Activated CD8-positive, alpha-beta memory T cell treated with anti-CD3 and anti-CD28 coated beads, Interleukin-2, amount 10 ng/mL, durations not matched to agents 7 days and 5 days (primary cell): ENCODE data around the gene ITGAX. TPM values are rescaled to one million over a fixed set of nuclear protein-coding genes. Genes with fewer than 3 reads are reported as not detected.
"Not testable (repeated sequence)": the region's sequence is repeated elsewhere in the genome, so short reads cannot be mapped to it uniquely, and the experiment has no call there.

Source experiments
- ATAC-seq: fragments of 150-1000 bp; cut with Tn5 transposase; one replicate; pipeline ENCODE4 v1.10.0; 2021; ENCODE audit warnings: moderate library complexity
- CTCF ChIA-PET: fragments of 350-600 bp; sonication (Branson Sonifier 250); formaldehyde crosslinking; loops from one replicate; lab custom pipeline; 2021; ENCODE audit warnings: antibody characterized with exemption; lab: Charles Lee
- DNase-seq: peaks from one replicate; pipeline ENCODE4 v3.0.0-alpha.2; 2020
- H3K27ac Mint-ChIP-seq: one replicate; pipeline ENCODE4 v1.8.0; 2021; ENCODE audit warnings: mild to moderate bottlenecking, mixed read lengths
- H3K27me3 Mint-ChIP-seq: one replicate; pipeline ENCODE4 v1.8.0; 2021; ENCODE audit warnings: mixed read lengths
- H3K36me3 Mint-ChIP-seq: one replicate; pipeline ENCODE4 v1.8.0; 2021; ENCODE audit warnings: mild to moderate bottlenecking, mixed read lengths
- H3K4me1 Mint-ChIP-seq: one replicate; pipeline ENCODE4 v1.8.0; 2021; ENCODE audit warnings: mixed read lengths
- H3K4me3 Mint-ChIP-seq: one replicate; pipeline ENCODE4 v1.8.0; 2021; ENCODE audit warnings: mild to moderate bottlenecking, moderate library complexity, mixed read lengths
- H3K9me3 Mint-ChIP-seq: one replicate; pipeline ENCODE4 v1.8.0; 2022; ENCODE audit warnings: low read depth, mixed read lengths
- total RNA-seq, 2 experiments: library from RNA; stranded (reverse); gene quantifications; one replicate each; pipeline ENCODE4 v1.2.3, GENCODE V29; 2021

The ITGAX gene
- total RNA-seq: 10 to 100 TPM; 56.8 to 62.0 TPM

DNA sequence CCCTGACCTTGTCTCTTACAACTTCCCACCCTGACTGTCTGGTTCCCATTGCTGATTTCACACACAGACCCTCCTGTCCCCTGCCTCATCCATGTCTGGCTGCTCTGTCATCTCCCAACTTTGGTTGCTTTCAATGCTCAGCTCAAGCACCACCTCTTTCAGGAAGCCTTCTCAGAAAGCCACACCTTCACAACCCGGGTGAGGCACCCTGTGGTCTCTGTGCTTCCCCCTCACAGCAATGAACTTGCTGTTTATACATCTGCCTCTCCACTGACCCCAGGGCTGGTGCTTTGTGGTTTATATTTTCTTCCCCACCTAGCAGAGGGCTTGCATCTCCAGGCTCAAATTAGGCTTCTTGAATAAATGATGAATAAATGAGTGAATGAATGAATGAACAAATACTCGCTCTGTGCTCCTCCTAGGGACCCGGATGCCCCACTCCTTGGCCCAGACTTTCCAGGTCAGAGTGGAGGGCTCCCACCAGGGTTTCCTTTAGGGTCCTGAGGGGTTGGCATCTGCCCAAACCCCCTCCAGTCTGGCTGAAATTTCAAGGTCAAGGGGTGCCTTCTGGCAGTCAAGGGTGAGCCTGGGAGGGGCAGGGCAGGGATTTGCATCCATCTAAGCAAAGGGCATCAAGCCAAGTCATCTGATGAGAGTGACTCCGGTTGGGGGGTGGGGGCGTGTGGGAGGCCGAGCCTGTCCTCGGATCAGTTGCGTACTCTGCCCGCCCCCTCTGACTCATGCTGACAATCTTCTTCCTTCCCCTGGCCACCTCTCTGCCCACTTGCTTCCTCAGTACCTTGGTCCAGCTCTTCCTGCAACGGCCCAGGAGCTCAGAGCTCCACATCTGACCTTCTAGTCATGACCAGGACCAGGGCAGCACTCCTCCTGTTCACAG, at the start of gene ITGAX:
Gene ITGAX (plus strand): TSS at position 783 of the 898 bp plus-strand sequence. CDS start 79 bp downstream, at position 862.
- H3K4me3 Mint-ChIP-seq: peak within 1 kb of the TSS; percentile 45
- DNase-seq: peak; percentile 94
- no peaks in the 10 kb centered on the region for H3K27me3 Mint-ChIP-seq
- H3K27ac Mint-ChIP-seq: peak within 1 kb of the TSS; percentile 93
- peak; percentile 83 for ATAC-seq
- peaks cover 73% of the 10 kb centered on the region for H3K4me1 Mint-ChIP-seq
- H3K36me3 Mint-ChIP-seq: peaks cover 9% of the 10 kb centered on the region
- CTCF ChIA-PET: interaction anchor here (0.6 to 1.7 kb wide), 5 partner anchors 9 to 153 kb away, joined by 3 read pairs; no protein-coding TSS in a partner anchor
- no peaks in the 10 kb centered on the region for H3K9me3 Mint-ChIP-seq

DNA sequence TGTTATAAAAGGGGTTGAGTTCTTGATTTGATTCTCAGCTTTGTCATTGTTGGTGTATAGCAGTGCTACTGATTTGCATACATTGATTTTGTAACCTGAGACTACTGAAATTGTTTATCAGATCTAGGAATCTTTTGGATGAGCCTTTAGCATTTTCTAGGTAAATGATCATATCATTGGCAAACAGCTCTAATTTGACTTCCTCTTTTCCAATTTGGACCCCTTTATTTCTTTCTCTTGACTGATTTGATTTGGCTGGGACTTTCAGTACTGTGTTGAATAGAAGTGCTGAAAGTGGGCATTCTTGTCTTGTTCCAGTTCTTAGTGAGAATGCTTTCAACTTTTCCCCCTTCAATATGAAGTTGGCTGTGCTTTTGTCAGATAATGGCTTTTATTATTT, 49.8 kb upstream of the ITGAX start:
- CTCF ChIA-PET: interaction anchor here (1.4 to 1.6 kb wide), 2 partner anchors 46 to 89 kb away, joined by 3 read pairs; no protein-coding TSS in a partner anchor
- DNase-seq (no peak), ATAC-seq (no peak)
- no peaks in the 10 kb centered on the region for H3K9me3 Mint-ChIP-seq
- peaks cover 37% of the 10 kb centered on the region for H3K27me3 Mint-ChIP-seq
- H3K4me1 Mint-ChIP-seq: peaks cover 9% of the 10 kb centered on the region
- peaks cover 8% of the 10 kb centered on the region for H3K36me3 Mint-ChIP-seq
- H3K27ac Mint-ChIP-seq: no peak overlapping the region
- H3K4me3 Mint-ChIP-seq: no peak overlapping the region

DNA sequence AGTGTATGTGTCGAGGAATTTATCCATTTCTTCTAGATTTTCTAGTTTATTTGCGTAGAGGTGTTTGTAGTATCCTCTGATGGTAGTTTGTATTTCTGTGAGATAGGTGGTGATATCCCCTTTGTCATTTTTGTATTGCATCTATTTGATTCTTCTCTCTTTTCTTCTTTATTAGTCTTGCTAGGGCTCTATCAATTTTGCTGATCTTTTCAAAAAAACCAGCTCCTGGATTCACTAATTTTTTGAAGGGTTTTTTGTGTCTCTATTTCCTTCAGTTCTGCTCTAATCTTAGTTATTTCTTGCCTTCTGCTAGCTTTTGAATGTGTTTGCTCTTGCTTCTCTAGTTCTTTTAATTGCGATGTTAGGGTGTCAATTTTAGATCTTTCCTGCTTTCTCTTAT, 46.6 kb upstream of the ITGAX start:
- H3K9me3 Mint-ChIP-seq, CTCF ChIA-PET, H3K4me1 Mint-ChIP-seq: not testable (repeated sequence)

DNA sequence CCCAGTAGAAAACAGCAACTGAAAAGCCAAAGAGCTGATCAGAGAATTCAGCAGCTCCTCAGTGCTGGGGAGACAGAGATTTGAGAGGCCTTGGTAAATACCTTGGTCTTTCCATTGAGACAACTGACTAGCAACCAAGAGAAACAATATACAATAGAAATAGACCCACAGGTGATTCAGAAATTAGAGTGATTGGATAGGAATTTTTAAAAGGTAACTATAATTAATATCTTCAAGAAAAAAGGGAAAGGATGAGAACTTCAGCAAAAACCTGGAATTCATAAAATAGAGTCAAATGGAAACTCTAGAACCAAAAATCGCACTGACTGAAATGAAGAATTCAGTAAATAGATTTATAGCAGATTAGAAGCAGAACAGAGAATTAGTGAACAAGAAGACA, 32.5 kb upstream of the ITGAX start:
- CTCF ChIA-PET: interaction anchor here (1.4 kb wide), 1 partner anchor 20 kb away, joined by 3 read pairs; no protein-coding TSS in a partner anchor
- ATAC-seq: no peak
- DNase-seq: no peak
- H3K27me3 Mint-ChIP-seq: peaks cover 7% of the 10 kb centered on the region
- H3K9me3 Mint-ChIP-seq: peaks cover 20% of the 10 kb centered on the region
- H3K36me3 Mint-ChIP-seq: peaks cover 31% of the 10 kb centered on the region
- peaks cover under 1% of the 10 kb centered on the region for H3K4me1 Mint-ChIP-seq
- no peak overlapping the region for H3K27ac Mint-ChIP-seq
- no peak overlapping the region for H3K4me3 Mint-ChIP-seq

More for the DNA sequence above, 46.6 kb upstream of the ITGAX start:
- not testable (repeated sequence) for DNase-seq, H3K4me3 Mint-ChIP-seq, H3K27ac Mint-ChIP-seq, ATAC-seq
- peaks cover 13% of the 10 kb centered on the region for H3K36me3 Mint-ChIP-seq
- peaks cover 41% of the 10 kb centered on the region for H3K27me3 Mint-ChIP-seq

DNA sequence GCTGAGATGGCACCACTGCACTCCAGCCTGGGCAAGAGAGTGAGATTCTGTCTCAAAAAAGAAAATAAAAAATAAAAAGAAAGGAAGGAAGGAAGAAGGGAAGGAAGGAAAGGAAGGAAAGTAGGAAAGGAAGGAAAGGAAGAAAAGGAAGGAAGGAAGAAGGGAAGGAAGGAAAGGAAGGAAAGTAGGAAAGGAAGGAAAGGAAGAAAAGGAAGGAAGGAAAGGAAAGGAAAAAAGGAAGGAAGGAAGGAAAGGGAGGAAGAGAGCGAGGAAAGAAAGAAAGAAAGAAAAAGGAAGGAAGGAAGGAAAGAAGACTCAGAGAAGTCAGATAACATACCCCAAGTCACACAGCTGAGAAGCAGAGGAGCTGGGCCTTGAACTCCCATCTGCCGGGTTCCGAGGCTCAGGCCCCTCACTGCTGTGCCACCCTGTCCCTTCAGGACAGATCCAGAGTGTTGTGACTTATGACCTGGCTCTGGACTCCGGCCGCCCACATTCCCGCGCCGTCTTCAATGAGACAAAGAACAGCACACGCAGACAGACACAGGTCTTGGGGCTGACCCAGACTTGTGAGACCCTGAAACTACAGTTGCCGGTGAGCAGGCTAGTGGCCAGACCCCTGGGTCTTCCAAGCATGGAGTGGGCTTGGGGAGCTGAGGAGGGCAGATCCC, 30.9 kb upstream of the ITGAX start:
- ATAC-seq (no peak), DNase-seq (no peak)
- Mint-ChIP-seq H3K9me3 (peaks cover 17% of the 10 kb centered on the region), H3K4me3 (no peak overlapping the region), H3K4me1 (peaks cover 6% of the 10 kb centered on the region), H3K27ac (no peak overlapping the region), H3K27me3 (peaks cover 5% of the 10 kb centered on the region), H3K36me3 (peaks cover 26% of the 10 kb centered on the region)
- CTCF ChIA-PET: no interaction called here

DNA sequence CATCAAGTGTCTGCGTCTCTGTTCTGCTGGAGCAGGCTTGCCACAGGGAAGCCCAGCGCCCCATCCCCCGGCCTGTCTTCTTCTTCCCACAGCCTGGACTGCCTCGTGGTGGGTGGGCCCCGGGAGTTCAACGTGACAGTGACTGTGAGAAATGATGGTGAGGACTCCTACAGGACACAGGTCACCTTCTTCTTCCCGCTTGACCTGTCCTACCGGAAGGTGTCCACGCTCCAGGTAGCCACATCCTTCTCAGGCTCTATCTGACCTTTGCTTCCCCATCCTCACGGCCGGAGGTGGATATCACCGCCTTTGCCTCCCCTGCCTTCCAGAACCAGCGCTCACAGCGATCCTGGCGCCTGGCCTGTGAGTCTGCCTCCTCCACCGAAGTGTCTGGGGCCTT, 29.8 kb upstream of the ITGAX start:
- ATAC-seq (no peak), DNase-seq (no peak)
- peaks cover 17% of the 10 kb centered on the region for H3K9me3 Mint-ChIP-seq
- peaks cover 6% of the 10 kb centered on the region for H3K4me1 Mint-ChIP-seq
- H3K27ac Mint-ChIP-seq: no peak overlapping the region
- no peak overlapping the region for H3K4me3 Mint-ChIP-seq
- peaks cover 26% of the 10 kb centered on the region for H3K36me3 Mint-ChIP-seq
- CTCF ChIA-PET: no interaction called here
- peaks cover 6% of the 10 kb centered on the region for H3K27me3 Mint-ChIP-seq

DNA sequence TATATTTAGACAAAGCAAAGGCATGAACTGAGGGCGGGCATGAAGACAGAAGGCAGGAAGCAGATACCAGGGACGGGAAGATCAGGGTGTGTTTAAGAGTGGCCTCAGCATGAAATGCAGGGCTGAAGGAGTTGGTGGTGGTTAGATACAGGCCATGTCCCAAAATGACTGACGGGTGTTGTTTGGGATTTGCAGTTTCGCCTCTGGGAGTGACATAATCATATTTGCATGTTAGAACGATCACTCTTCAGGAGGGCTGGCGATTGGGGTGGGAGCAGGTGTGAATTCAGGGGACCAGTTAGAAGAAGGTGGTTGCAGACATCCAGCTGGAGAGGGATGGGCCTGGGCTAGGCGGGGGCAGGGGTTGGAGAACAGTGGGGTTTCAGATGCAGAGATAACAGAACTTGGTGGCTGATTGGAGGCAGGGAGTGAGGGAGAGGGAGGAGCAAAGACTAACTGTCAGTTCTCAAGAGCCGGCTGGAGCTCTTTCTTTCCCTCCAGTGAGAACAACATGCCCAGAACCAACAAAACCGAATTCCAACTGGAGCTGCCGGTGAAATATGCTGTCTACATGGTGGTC, 27.2 kb upstream of the ITGAX start:
- Mint-ChIP-seq H3K4me1 (peaks cover 15% of the 10 kb centered on the region), H3K9me3 (peaks cover 2% of the 10 kb centered on the region), H3K27ac (no peak overlapping the region), H3K27me3 (peaks cover 16% of the 10 kb centered on the region), H3K4me3 (no peak overlapping the region), H3K36me3 (peaks cover 11% of the 10 kb centered on the region)
- no peak for ATAC-seq
- DNase-seq: no peak
- CTCF ChIA-PET: no interaction called here

DNA sequence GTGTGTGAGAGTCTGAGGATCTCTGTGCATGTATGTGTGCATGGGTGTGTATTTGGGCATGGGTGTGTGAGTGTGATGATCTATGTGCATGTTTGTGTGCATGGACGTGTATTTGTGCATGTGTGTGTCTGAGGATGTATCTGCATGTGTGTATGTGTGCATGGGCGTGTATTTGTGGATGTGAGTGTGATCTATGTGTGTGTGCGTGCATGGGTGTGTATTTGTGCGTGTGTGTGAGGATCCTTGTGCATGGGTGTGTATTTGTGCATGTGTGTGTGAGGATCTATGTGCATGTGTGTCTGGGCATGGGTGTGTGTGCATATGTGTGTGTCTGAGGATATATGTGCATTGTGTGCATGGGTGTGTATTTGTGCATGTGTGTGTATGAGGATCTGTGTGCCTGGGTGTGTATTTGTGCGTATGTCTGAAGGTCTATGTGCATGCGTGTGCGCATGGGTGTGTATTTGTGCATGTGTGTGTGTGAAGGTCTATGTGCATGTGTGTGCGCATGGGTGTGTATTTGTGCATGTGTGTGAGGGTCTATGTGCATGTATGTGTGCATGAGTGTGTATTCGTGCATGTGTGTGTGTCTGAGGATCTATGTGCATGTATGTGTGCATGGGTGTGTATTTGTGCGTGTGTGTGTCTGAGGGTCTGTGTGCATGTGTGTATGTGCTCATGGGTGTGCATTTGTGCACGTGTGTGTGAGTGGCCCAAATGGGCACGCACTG, 26.5 kb upstream of the ITGAX start:
- Mint-ChIP-seq H3K27ac (no peak overlapping the region), H3K4me3 (no peak overlapping the region)
- ATAC-seq: no peak

DNA sequence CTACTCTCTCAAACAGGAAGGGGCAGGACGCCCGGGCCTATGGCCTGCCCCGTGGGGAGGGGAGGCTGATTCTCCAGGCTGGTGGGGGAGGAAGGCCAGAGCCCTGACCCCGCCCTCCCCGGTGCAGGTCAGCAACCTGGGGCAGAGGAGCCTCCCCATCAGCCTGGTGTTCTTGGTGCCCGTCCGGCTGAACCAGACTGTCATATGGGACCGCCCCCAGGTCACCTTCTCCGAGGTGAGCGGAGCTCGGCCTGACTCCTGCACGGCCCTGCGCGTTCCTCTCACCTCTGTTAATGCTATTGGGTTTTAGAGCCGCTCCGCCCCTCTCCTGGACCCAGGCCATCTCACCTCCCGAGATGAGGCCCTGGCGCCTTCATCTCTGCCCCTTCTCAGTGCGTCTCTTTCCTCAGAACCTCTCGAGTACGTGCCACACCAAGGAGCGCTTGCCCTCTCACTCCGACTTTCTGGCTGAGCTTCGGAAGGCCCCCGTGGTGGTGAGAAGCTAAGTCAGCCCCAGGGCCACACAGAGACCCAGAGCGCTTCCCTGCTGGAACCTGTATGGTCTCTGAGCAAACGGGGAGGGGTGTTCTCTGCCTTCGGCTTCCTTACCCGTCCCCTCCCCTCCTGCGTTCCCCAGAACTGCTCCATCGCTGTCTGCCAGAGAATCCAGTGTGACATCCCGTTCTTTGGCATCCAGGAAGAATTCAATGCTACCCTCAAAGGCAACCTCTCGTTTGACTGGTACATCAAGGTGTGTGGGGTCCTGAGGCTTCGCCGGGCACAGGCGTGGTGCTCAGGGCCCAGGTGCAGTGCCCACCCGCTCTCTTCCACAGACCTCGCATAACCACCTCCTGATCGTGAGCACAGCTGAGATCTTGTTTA, 25.1 kb upstream of the ITGAX start:
- Mint-ChIP-seq H3K27me3 (peaks cover 16% of the 10 kb centered on the region), H3K9me3 (no peaks in the 10 kb centered on the region), H3K36me3 (peaks cover 9% of the 10 kb centered on the region), H3K27ac (no peak overlapping the region), H3K4me3 (no peak overlapping the region), H3K4me1 (peaks cover 23% of the 10 kb centered on the region)
- no peak for DNase-seq
- CTCF ChIA-PET: interaction anchor here (1.8 kb wide), 1 partner anchor 9 kb away, joined by 5 read pairs; no protein-coding TSS in a partner anchor
- ATAC-seq: no peak

More for the DNA sequence above, 26.5 kb upstream of the ITGAX start:
- CTCF ChIA-PET: no interaction called here
- H3K4me1 Mint-ChIP-seq: peaks cover 15% of the 10 kb centered on the region
- peaks cover 16% of the 10 kb centered on the region for H3K27me3 Mint-ChIP-seq
- H3K9me3 Mint-ChIP-seq: no peaks in the 10 kb centered on the region
- H3K36me3 Mint-ChIP-seq: peaks cover 9% of the 10 kb centered on the region
- no peak for DNase-seq

DNA sequence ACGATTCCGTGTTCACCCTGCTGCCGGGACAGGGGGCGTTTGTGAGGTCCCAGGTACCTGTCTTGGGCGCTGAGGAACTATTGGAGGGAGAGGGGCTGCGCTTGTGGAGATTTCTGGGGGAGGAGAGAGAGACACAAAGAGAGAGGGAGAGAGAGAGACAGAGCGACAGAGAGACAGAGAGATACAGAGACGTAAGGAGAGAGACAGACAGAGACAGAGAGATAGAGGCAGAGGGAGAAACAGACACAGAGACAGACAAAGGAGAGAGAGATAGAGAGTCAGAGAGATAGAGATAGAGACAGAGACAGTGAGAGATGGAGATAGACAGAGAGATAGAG, 24.5 kb upstream of the ITGAX start:
- no peaks in the 10 kb centered on the region for H3K9me3 Mint-ChIP-seq
- DNase-seq (no peak), ATAC-seq (no peak)
- CTCF ChIA-PET: interaction anchor here (1.8 to 2.4 kb wide), 2 partner anchors 10 to 130 kb away, joined by 5 to 11 read pairs; no protein-coding TSS in a partner anchor
- peak overlapping the region; percentile 44 for H3K27ac Mint-ChIP-seq
- H3K4me1 Mint-ChIP-seq: peaks cover 23% of the 10 kb centered on the region
- peak overlapping the region; percentile 76 for H3K4me3 Mint-ChIP-seq
- peaks cover 21% of the 10 kb centered on the region for H3K27me3 Mint-ChIP-seq
- H3K36me3 Mint-ChIP-seq: peaks cover 6% of the 10 kb centered on the region

DNA sequence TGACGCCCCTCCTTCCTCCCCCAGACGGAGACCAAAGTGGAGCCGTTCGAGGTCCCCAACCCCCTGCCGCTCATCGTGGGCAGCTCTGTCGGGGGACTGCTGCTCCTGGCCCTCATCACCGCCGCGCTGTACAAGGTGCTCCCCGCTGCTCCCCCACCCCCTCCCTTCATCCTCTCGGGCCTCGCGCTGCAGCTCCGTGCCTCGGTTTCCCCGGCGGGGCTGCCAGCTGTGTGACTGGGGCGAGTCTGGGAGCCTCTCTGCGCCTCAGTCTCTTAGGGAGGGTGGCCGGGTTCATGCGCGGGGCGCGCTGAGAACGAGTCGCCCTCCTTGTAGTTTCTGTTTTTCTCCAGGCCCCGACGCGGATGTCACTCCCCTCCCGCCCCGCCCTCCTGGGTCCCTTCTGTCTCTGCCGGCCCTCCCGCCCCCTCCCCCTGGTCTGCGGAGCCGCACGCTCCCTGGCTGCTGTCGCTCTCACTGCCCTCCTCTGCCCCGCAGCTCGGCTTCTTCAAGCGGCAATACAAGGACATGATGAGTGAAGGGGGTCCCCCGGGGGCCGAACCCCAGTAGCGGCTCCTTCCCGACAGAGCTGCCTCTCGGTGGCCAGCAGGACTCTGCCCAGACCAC, 23.7 kb upstream of the ITGAX start:
- DNase-seq (peak; percentile 67), ATAC-seq (peak; percentile 80)
- Mint-ChIP-seq H3K27me3 (peaks cover 25% of the 10 kb centered on the region), H3K27ac (no peak overlapping the region), H3K9me3 (no peaks in the 10 kb centered on the region), H3K4me3 (peak overlapping the region; percentile 76), H3K36me3 (peaks cover 4% of the 10 kb centered on the region), H3K4me1 (peaks cover 23% of the 10 kb centered on the region)
- CTCF ChIA-PET: interaction anchor here (1.8 to 2.4 kb wide), 2 partner anchors 11 to 130 kb away, joined by 5 to 11 read pairs; no protein-coding TSS in a partner anchor
